RKO (cell line): ENCODE measurements around the gene GPR146.

ENCODE experiments used
- DNase-seq: peaks from one replicate; pipeline ENCODE4 v3.0.0-alpha.2; 2016; ENCODE audit warnings: low spot score

Gene GPR146

DNA sequence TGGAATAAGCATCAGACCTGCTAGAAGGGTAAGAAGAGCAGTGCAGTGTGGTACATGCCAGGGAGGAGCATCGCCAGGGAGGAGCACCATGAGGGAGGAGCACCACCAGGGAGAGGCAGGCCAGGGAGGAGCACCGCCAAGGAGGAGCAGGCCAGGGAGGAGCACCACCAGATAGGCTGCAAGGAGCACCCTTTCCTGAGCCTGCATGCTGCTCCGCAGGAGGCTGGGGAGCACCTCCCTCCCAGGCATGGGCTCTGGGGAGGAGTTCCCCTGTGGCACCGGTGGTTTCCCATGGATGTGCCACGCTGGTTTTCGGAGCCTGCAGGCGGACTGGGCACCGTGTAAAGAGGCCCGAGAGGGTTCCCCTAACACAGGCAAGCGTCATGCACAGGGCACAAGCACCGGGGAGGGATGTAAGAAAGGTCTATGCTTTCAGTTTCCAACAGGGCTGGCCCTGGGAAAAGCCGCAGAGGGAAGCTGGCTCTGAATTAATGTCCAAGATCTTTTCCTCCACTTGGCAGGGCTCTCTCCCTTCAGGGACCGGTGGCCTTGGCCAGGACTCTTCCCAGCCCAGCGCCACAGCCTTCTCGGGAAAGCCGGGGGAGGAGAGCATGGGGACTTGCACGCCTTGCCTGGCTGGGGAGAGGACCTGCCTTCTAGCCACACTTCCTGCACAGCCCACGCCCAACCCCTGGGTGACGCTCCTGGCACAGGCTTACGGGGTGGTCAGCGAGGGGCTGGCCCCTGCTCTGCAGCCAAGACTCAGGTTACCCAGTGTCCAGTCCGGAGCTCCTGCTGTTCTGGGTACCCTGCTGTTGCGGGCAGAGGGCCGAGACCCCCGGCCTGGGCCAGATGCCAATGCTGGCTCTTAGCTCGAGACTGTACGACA lies 32.1 kb downstream of the GPR146 start:
- no peak for DNase-seq

- no peak for DNase-seq
Measured at GRCh38 chr7:1078519-1078918, 34.2 kb downstream of the GPR146 start.

GRCh38 chr7:1078985-1079384 lies 34.6 kb downstream of the GPR146 start:
- no peak for DNase-seq

GRCh38 chr7:1079546-1079945 lies 35.2 kb downstream of the GPR146 start:
- no peak for DNase-seq

GRCh38 chr7:1080252-1080920 lies 36.0 kb downstream of the GPR146 start:
- no peak for DNase-seq

DNA sequence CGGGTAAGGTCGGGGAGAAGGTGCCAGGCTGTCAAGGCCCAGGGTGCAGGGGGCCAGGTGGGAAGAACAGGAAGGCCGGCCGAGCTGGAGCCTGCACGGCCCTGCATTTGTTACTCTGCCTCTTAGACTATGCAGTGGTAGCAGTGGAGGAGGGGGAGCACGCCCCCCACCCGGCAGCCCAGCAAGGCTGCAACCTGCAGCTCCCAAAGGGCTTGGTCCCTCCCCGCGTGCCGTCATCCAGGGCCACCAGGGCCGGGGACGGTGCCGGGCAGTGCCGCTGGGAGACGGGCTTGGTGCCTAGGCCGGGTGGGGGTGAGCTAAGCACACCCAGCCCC lies 36.5 kb downstream of the GPR146 start:
- DNase-seq = no peak

GRCh38 chr7:1081336-1081735 lies 37.0 kb downstream of the GPR146 start:
- no peak for DNase-seq

DNA sequence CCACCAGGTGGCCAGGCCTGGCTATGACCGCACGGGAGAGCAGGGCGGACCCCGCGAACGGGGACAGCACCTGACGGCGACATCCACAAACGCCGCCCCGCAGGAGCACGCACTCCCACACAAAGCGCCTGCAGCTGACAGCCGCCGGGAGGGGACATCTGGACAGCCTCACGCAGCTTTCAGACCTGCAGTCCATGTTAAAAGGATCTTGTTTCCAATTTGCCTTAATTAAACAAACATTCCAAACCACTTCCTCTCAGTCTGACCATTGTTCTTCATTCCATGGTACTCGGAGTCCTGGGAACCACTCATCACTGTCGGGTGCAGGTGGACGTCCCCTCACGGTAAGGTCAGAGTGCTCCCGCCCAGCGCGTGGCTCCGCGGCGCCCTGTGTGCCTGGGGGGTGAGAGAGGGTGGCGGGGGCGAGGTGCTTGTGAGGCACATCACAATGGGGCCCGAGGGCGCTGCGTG lies 37.6 kb downstream of the GPR146 start:
- no peak for DNase-seq

GRCh38 chr7:1083729-1084657 lies 39.6 kb downstream of the GPR146 start:
- DNase-seq = no peak

DNA sequence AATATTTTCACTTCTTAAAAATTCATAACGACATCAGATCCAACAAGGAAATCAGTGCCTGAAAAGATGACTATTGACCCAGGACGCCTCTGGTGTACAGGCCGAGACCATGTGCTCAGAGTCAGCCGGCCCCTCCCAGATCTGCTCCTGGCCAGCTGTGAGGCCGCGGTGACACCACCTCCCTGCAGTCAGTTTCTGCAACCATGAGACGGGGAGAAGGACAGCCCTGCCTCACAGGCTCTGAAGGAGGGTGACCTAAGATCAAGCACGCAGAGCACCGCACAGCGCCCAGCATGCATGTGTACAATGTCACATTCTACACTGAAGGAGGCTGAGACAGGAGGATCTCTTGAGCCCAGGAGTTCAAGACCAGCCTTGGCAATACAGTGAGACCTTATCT lies 40.9 kb downstream of the GPR146 start:
- no peak for DNase-seq

GRCh38 chr7:1085910-1086421 lies 41.6 kb downstream of the GPR146 start:
- DNase-seq = no peak

GRCh38 chr7:1086588-1087464 lies 42.5 kb downstream of the GPR146 start:
- DNase-seq = peak; percentile 14

DNA sequence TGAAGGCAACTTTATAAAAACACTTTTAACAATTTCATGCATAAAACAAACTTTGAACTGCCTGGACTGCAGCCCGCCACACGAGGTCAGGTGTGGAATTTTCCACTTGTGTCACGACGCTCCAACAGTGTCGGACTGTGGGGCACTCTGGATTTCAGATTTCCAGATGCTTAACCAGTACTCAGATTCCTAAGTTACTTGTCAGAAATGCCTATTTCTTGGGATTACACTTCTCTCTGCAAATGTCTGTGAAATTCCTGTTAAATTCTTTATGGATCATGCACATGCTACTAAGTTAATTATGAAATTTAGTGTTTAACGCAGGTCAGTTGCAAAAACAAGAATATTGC lies 43.1 kb downstream of the GPR146 start:
- no peak for DNase-seq

DNA sequence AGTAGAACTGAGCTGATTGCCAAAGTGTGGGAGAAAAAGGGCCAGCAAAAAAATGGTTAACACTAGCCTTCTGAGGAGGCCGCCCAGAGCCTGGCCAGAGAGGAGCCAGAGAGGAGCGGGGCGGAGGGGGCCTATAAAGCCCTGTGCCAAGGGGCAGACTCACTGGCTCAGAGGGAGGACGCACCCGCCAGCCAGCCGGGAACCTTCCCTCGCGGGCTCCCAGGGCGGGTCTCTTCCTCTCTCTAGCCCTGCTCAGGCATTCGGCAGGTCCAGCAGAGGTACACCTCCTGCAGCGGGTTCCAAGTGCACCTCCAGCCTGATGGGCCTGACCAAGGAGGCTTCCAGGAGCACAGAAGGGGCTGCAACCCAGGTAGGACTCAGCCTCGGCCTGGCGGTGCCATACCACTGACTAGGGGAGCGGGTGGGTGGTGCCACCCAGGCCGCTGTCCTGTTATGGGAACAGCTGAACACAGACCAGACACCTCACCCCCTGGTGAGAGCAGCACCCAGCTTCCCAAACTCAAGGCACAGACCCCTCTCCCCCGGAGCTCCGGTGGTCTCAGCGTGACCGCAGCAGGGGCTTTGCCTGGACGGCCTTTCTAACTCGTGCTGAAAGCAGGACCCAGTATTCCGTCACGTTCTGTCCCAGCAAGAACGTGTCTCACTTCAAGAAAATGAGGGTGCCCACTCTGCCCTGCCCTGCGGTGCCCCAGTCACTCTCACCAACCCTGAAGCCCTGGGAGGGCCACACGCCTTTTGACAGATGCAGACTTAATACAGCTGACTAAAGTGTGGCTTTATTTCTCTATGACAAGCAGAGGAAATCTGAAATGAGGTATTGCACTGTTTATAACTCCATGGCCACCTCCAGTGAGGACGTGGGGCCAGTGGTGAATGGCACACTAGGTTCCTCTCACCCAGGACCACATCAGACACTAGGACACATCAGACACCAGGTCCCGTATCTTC lies 43.9 kb downstream of the GPR146 start, which contains the start of gene GPER1:
Gene GPER1, plus strand, starts transcription at position 162 of the 969 bp plus-strand sequence. CDS start 3,616 bp downstream, outside the sequence.
- DNase-seq = no peak

DNA sequence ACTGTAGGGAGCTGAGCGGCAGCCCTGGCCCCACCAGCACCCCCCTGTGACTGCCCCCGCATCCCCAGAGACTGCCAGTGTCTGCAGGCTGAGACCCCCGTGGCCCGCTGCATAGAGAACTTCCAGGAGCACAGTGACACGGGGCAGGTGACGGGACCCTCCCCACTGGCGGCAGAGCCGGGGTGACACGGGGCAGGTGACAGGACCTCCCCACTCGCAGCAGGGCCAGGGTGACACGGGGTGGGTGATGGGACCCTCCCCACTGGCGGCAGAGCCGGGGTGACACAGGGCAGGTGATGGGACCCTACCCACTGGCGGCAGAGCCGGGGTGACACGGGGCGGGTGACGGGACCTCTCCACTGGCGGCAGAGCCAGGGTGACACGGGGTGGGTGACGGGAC lies 45.9 kb downstream of the GPR146 start:
- no peak for DNase-seq

GRCh38 chr7:1090686-1091643 lies 46.6 kb downstream of the GPR146 start:
- no peak for DNase-seq

DNA sequence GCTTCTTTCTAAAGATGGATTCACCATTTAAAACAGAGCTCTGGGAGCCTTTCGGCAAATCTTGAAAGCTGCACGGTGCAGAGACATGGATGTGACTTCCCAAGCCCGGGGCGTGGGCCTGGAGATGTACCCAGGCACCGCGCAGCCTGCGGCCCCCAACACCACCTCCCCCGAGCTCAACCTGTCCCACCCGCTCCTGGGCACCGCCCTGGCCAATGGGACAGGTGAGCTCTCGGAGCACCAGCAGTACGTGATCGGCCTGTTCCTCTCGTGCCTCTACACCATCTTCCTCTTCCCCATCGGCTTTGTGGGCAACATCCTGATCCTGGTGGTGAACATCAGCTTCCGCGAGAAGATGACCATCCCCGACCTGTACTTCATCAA lies 47.3 kb downstream of the GPR146 start:
- DNase-seq = no peak

DNA sequence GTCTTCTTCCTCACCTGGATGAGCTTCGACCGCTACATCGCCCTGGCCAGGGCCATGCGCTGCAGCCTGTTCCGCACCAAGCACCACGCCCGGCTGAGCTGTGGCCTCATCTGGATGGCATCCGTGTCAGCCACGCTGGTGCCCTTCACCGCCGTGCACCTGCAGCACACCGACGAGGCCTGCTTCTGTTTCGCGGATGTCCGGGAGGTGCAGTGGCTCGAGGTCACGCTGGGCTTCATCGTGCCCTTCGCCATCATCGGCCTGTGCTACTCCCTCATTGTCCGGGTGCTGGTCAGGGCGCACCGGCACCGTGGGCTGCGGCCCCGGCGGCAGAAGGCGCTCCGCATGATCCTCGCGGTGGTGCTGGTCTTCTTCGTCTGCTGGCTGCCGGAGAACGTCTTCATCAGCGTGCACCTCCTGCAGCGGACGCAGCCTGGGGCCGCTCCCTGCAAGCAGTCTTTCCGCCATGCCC lies 47.9 kb downstream of the GPR146 start:
- DNase-seq = no peak
